GM15510 (cell line): Measurements from ENCODE around the gene MRPS34.

ENCODE experiments used
- POLR2A ChIP-seq: IDR thresholded peaks from 3 replicates; pipeline ENCODE4 v1.6.1; 2011; ENCODE audit warnings: borderline replicate concordance; ENCODE audit not compliant: insufficient read length; ENCODE audit errors: extremely low read depth

Gene MRPS34

GRCh38 chr16:1779741-1780676 is 7.1 kb upstream of the MRPS34 start:
- TF ChIP-seq POLR2A, result no peak

DNA sequence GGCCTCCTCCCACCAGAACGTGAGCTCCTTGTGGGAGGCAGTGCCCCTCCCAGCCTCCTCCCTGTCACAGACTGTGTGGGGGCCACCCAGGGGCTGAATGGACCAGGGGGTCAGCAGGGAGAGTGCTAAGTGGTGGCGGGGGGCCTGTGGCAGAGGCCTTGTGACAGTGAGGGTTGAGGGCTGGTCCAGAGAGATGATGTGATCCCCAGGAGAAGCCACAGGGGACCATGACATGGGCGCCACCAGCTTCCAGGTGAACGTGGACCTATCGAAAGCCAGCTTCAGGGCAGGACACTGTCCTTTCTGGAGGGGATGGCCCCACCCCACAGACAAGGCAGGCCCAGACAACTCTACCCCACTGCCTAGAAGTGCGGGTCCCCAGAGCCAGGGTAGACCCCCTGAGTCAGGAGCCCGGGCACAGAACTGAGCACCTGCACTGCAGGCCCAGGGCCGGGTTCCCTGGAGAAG is 6.3 kb upstream of the MRPS34 start:
- TF ChIP-seq POLR2A, result no peak

DNA sequence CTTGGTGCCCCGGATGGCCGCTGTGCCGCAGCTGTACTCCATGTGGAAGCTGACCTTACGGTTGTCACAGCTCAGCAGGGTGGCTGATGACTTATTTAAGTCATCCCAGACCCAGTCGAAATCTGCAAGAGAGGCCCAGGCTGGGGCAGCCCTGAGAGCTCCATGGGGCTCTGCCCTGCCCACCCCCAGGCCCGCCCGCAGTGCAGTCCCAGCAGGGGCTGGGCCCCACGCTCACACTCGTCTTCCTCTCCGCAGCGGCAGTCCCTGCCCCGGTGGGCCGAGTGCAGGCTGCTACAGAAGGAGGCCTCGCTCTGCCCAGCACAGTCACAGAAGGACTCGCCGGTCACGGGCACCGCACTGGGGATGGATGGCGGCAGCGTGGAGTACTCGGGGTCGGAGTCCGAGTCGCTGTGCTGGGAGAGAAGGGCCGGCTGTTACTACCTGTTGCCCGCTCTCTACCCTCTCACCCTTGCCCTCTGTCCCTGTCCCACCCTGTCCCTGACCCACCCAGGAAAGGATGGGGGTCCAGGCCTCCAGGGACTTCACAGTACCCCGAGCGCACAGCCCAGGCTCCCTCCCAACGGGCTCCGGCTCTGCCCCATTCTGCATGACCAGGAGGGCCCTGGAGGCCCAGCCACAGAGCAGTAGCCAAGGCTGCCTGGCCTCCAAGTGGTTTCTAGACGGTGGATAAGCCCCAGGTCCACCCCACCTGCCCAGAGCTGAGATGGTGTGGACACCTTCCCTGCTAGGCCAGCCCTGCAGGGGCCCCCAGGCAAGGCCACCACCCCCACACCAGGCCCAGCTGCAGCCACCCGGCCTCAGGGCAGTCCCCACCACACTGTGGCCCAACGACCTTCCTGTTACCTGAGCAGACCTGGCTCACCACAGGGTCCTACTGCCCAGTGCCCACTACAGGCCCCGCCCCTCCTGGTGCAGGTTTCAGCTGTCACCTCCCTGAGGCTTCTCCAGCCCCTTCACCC is 5.6 kb upstream of the MRPS34 start:
- peak; percentile 22 for TF ChIP-seq POLR2A

- no peak for TF ChIP-seq POLR2A
Measured at GRCh38 chr16:1777375-1778199, 4.7 kb upstream of the MRPS34 start.

DNA sequence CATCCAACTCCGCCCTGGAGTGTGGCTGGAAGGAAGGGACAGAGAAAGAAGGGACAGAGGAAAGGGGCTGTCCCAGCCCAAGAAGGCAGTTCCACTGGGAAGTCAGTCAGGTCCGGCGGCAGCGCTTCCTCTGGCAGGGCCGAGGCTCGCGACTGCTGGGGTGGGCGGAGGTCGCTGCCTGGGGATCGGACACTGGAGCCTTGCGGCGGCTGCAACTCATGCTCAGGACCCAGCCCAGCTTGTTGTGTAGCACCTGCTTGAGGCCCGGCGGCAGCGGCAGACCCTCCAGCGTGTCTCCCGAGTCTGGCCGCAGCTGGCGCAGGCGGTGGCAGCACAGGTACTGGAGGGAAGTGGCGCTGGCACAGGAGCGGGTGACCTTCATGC is 4.0 kb upstream of the MRPS34 start:
- TF ChIP-seq POLR2A, result no peak

GRCh38 chr16:1776672-1776955 is 3.7 kb upstream of the MRPS34 start:
- TF ChIP-seq POLR2A, result no peak

DNA sequence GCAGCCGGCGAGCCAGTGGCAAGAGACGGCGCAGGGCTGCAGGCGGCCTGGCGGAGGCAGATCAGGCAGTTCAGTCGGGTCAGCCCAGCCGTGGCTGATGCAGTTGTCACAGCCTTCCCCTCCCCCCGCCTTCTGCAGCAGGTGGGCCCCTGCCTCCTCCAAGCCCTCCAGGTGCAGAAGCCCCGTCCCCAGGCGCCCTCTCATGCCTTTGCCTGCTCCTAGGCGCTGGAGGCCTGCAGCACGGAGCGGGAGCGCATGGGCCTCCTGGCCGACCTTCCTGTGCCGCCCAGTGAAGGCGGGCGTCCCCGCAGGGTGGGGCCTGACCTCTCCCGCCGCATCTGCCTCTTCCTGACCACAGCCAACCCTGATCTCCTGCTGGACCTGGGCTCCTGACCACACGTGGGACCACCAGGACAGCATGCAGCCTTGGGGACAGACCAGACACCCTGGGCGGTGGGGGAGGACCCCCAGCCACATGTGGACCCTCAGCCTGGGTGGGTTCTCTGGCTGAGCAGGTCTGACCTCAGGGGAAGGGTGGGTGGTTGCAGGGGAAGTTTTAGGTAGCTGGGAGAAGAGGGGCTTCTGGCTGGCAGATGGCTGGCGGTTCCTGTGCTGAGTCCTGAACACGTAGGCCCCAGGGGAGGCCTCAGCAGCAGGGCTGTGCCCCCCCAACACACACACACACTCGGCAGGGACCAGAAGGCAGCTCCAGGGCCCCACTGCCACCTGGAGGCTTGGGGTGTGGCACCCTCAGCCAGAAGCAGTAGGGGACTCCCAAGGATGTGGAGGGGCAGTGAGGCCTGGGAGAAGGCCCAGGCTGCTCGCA is 3.1 kb upstream of the MRPS34 start:
- no peak for TF ChIP-seq POLR2A

DNA sequence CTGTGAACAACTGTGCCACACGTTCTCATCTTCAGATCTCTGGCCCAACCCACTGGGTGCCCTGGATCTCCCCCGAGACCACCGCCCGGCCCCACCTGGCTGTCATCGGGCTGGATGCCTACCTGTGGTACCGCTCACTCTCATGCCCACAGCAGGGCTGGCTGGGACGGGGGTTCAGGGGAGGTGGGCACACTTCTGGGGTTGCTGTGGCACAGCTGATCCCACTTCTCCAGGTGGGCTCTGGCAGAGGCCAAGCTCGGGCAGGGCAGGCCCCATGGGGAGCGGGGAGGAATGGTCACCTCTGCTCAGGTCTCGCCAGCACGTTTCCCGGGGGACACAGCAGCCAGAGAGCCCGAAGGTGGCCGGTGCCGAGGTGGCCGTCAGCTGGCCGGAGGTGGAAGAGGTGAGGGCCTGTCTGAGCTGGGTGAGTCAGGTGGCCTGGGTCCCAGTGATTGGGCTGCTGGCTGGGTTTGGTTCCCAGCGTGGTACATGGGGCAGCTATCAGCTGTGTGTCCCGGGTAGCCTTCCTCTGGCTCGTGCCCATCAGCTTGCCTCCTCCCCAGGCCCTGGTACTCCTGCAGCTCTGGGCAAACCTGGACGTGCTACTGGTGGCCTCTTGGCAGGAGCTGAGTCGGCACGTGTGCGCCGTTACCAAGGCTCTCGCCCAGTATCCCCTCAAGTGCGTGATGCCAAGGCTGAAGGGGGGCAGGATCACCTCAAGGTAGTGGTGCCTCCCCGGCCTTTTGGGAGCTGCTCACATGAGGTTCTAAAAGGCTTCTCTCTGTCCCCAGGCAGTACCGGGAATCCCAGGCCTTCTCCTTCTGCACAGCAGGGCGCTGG is 2.3 kb upstream of the MRPS34 start:
- TF ChIP-seq POLR2A, result no peak

GRCh38 chr16:1774448-1774780 is 1.5 kb upstream of the MRPS34 start:
- TF ChIP-seq POLR2A, result no peak

DNA sequence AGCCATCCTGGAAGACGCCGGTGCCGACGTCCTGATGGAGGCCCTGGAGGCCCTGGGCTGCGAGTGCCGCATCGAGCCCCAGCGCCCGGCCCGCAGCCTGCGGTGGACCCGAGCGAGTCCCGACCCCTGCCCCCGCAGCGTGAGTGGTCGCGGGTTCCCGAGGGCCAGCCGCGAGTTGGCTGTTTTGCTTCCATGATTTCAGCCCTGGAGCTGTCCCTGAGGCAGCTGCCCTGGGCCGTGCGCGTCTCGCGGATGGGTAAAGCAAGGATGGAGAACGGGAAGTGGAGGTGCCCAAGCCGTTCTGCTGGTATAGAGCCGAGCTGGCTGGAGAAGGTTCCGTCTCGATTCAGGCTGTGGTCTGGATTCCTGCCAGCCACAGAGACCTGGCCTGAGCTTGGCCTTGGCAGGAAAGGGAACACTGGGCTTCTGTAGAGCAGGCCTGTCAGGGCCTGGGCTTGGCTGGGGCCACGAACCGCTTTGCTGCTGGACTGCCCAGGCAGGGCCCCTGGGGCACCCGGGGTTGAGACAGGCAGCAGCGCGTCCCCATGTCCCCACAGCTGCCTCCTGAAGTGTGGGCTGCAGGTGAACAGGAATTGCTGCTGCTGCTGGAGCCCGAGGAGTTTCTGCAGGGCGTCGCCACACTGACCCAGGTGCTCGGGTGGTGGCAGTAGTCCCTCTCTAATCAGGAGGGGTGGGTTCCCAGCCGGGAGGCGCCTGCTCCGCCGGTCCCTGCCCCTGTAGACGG is 941 bp upstream of the MRPS34 start:
- no peak for TF ChIP-seq POLR2A

GRCh38 chr16:1772362-1772907 is 499 bp downstream of the MRPS34 start, which contains the start of gene EME2:
EME2 (plus strand) TSS chr16:1772810; CDS start chr16:1773228, 418 bp downstream.
- TF ChIP-seq POLR2A, result no peak

DNA sequence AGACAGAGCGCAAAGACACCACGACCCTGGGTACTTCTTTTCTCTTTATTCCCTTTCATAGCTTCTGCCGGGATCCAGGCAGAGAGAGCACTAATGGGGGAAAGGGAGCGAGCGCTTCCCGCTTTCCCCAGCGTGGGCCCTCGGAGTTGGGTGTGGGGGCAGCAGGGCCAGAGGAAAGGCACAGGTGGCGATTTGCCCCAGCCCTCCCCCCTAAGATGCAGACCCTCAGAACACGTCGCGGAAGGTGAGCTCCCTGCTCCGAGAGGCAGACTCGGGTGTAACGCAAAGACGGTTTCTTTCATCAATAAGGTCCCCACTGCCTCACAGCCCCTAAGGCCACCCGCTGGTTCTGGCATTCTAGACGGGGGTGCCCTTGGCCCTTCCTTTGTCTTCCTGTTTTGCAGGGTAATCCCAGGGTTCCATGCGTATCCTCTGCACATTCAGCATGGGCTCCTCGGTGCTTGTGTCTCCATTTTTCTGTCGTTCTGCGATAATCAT is 1.0 kb downstream of the MRPS34 start:
- TF ChIP-seq POLR2A, result no peak
